ENCODE data around the gene KIF3B.
A peak's percentile ranks its signal among the peaks of the same experiment; 100 is the strongest.
"Not testable (repeated sequence)": the region's sequence is repeated elsewhere in the genome, so short reads cannot be mapped to it uniquely, and the experiment has no call there.

Gene KIF3B

DNA sequence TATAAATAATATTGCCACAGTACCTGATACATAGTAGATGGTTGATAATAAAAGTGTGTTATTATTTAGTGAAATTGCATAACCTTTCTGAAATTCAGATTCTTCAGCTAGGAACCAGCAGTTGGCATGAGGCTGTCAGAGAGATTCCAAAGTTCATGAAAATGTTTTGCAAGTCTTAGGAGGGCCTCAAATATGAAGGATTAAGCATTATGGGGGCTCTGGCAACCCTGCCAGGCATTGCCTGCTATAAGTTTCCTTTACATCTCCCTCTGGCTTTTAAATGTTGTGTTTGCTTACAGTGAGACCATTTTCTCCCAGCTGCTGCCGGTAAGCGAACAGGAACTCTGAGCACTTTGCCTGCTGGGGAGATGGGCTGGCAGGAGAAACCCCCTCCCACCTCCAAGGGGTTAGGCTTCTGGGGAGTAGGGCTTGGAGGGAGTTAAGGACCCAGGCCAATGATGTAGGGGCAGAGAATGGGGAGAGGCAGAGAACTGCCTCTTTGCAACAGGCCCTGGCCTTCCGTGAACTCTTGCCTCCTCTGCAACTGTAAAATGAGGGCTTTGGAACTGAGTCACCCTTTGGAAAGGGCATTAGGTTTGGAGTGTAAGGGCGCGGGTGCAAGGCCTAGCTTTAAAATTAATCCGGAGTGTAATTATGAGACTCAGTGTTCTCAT is 33.2 kb upstream of the KIF3B start:
- Histone ChIP-seq H3K4me2 (ENCODE audit: low read length) (no peak overlapping the region), H3K27ac (ENCODE audit: low read depth, low read length) (no peak overlapping the region), H4K8ac (ENCODE audit: low read depth, low read length) (no peak overlapping the region), H2AFZ (ENCODE audit: insufficient read depth, low read length, poor library complexity) (no peak overlapping the region), H2BK5ac (ENCODE audit: low read depth, low read length, poor library complexity) (no peak overlapping the region), H2AK5ac (ENCODE audit: low read length) (no peak overlapping the region), H3K9ac (ENCODE audit: low read length) (no peak overlapping the region), H4K12ac (ENCODE audit: low read depth, low read length) (no peak overlapping the region), H3K4me3 (ENCODE audit: low read depth, low read length) (no peak overlapping the region), H3K14ac (ENCODE audit: low read length) (no peak overlapping the region), H3K36me3 (ENCODE audit: control insufficient read depth in 1 of 2, insufficient read depth in 2 of 2, low read length in 2 of 2) (no peaks in the 10 kb centered on the region), H2BK12ac (ENCODE audit: low read length) (no peak overlapping the region), H3K23ac (ENCODE audit: low read length) (no peak overlapping the region), H3K4me1 (ENCODE audit: control insufficient read depth in 1 of 2, insufficient read depth in 2 of 2, low read length in 2 of 2) (peaks cover 3 to 4% of the 10 kb centered on the region in 2 experiments), H3K9me3 (ENCODE audit: insufficient read depth, low read depth, low read length) (no peaks in the 10 kb centered on the region), H3K79me2 (ENCODE audit: control insufficient read depth, insufficient read depth, low read length, poor library complexity) (no peaks in the 10 kb centered on the region), H3K18ac (ENCODE audit: low read length) (no peak overlapping the region), H3K27me3 (ENCODE audit: insufficient read depth, low read length) (no peaks in the 10 kb centered on the region), H2BK120ac (ENCODE audit: insufficient read depth, low read length, poor library complexity) (no peak overlapping the region), H3K79me1 (ENCODE audit: low read length) (peaks cover 2% of the 10 kb centered on the region), H4K91ac (ENCODE audit: low read depth, low read length) (no peak overlapping the region), H3K4ac (ENCODE audit: low read depth, low read length) (no peak overlapping the region)
- peak; percentile 28 to 62 for DNase-seq
- WGBS (ENCODE audit: extremely low coverage, insufficient coverage, insufficient read length): no CpG with 5 or more reads among the region's 6 CpGs

DNA sequence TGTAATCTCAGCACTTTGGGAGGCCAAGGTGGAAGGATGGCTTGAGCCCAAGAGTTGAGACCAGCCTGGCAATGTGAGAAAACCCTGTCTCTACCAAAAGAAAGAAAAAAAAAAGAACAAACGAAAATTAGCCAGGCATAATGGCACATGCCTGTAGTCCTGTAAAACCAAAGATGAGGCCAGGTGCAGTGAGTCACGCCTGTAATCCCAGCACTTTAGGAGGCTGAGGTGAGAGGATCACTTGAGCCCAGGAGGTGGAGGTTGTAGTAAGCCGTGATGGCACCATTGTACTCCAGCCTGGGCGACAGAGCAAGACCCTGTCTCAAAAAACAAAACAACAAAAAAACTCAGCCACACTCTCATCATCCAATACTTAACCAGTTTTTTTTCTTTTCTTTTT is 32.5 kb upstream of the KIF3B start:
- H3K14ac ChIP-seq (ENCODE audit: low read length): no peak overlapping the region
- no peak overlapping the region for H3K4ac ChIP-seq (ENCODE audit: low read depth, low read length)
- no peak overlapping the region for H3K4me2 ChIP-seq (ENCODE audit: low read length)
- no peak overlapping the region for H2BK12ac ChIP-seq (ENCODE audit: low read length)
- peak; percentile 48 to 65 for DNase-seq
- no peak overlapping the region for H2AK5ac ChIP-seq (ENCODE audit: low read length)
- no peak overlapping the region for H3K23ac ChIP-seq (ENCODE audit: low read length)
- H3K27ac ChIP-seq (ENCODE audit: low read depth, low read length): no peak overlapping the region
- H3K79me1 ChIP-seq (ENCODE audit: low read length): no peaks in the 10 kb centered on the region
- H3K9me3 ChIP-seq (ENCODE audit: insufficient read depth, low read depth, low read length): no peaks in the 10 kb centered on the region
- WGBS (ENCODE audit: extremely low coverage, insufficient coverage, insufficient read length): no CpG with 5 or more reads among the region's 4 CpGs
- no peak overlapping the region for H2BK120ac ChIP-seq (ENCODE audit: insufficient read depth, low read length, poor library complexity)
- H3K36me3 ChIP-seq (ENCODE audit: control insufficient read depth in 1 of 2, insufficient read depth in 2 of 2, low read length in 2 of 2): no peaks in the 10 kb centered on the region
- H4K12ac ChIP-seq (ENCODE audit: low read depth, low read length): no peak overlapping the region
- no peak overlapping the region for H2BK5ac ChIP-seq (ENCODE audit: low read depth, low read length, poor library complexity)
- H2AFZ ChIP-seq (ENCODE audit: insufficient read depth, low read length, poor library complexity): no peak overlapping the region
- no peaks in the 10 kb centered on the region for H3K27me3 ChIP-seq (ENCODE audit: insufficient read depth, low read length)
- H3K79me2 ChIP-seq (ENCODE audit: control insufficient read depth, insufficient read depth, low read length, poor library complexity): no peaks in the 10 kb centered on the region
- H4K91ac ChIP-seq (ENCODE audit: low read depth, low read length): no peak overlapping the region
- peaks cover 3 to 4% of the 10 kb centered on the region in 2 experiments for H3K4me1 ChIP-seq (ENCODE audit: control insufficient read depth in 1 of 2, insufficient read depth in 2 of 2, low read length in 2 of 2)
- H3K4me3 ChIP-seq (ENCODE audit: low read depth, low read length): no peak overlapping the region
- no peak overlapping the region for H3K18ac ChIP-seq (ENCODE audit: low read length)
- H3K9ac ChIP-seq (ENCODE audit: low read length): no peak overlapping the region
- no peak overlapping the region for H4K8ac ChIP-seq (ENCODE audit: low read depth, low read length)

DNA sequence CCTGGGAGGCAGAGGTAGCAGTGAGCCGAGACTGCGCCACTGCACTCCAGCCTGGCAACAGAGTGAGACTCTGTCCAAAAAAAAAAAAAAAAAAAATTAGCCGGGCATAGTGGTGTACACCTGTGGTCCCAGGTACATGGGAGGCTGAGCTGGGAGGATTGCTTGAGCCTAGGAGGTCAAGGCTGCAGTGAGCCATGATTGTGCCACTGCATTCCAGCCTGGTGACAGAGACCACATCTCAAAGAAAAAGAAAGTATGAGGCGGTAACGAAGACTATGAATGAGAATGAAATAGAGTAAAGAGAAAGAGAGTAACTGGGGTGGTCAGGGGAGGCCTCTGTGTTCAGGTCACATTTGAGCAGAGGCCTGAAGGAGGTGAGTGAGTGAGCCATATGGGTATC is 31.2 kb upstream of the KIF3B start:
- H3K14ac ChIP-seq (ENCODE audit: low read length); H3K18ac ChIP-seq (ENCODE audit: low read length); H3K4me2 ChIP-seq (ENCODE audit: low read length); H3K79me2 ChIP-seq (ENCODE audit: control insufficient read depth, insufficient read depth, low read length, poor library complexity); H3K4me3 ChIP-seq (ENCODE audit: low read depth, low read length); H3K4me1 ChIP-seq (ENCODE audit: control insufficient read depth in 1 of 2, insufficient read depth in 2 of 2, low read length in 2 of 2); H3K27ac ChIP-seq (ENCODE audit: low read depth, low read length); H3K23ac ChIP-seq (ENCODE audit: low read length); H4K8ac ChIP-seq (ENCODE audit: low read depth, low read length); H3K9ac ChIP-seq (ENCODE audit: low read length); H3K9me3 ChIP-seq (ENCODE audit: insufficient read depth, low read depth, low read length); H3K36me3 ChIP-seq (ENCODE audit: control insufficient read depth in 1 of 2, insufficient read depth in 2 of 2, low read length in 2 of 2); H2AK5ac ChIP-seq (ENCODE audit: low read length); H2BK120ac ChIP-seq (ENCODE audit: insufficient read depth, low read length, poor library complexity); H2AFZ ChIP-seq (ENCODE audit: insufficient read depth, low read length, poor library complexity); H4K12ac ChIP-seq (ENCODE audit: low read depth, low read length); H4K91ac ChIP-seq (ENCODE audit: low read depth, low read length); H2BK5ac ChIP-seq (ENCODE audit: low read depth, low read length, poor library complexity); H3K79me1 ChIP-seq (ENCODE audit: low read length); H3K4ac ChIP-seq (ENCODE audit: low read depth, low read length); H3K27me3 ChIP-seq (ENCODE audit: insufficient read depth, low read length); H2BK12ac ChIP-seq (ENCODE audit: low read length): not testable (repeated sequence)
- peak; percentile 59 to 69 for DNase-seq
- WGBS (ENCODE audit: extremely low coverage, insufficient coverage, insufficient read length): no CpG with 5 or more reads among the region's 5 CpGs

DNA sequence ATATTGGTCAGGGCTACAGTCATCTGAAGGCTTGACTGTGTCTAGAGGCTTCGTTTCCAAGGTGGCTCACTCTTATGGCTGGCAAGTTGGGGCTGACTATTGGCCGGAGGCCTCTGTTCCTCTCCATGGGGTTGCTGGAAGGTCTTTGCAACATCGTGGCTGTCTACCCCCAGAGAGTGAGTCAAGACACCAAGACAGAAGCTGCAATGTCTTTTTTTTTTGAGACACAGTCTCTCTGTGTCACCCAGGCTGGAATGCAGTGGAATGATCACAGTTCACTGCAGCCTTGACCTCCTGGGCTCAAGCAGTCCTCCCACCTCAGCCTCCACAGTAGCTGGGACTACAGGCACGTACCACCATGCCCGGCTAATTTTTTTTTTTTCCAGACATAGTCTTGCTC is 29.4 kb upstream of the KIF3B start:
- Histone ChIP-seq H3K27ac (ENCODE audit: low read depth, low read length) (no peak overlapping the region), H2BK5ac (ENCODE audit: low read depth, low read length, poor library complexity) (no peak overlapping the region), H2AFZ (ENCODE audit: insufficient read depth, low read length, poor library complexity) (no peak overlapping the region), H3K9ac (ENCODE audit: low read length) (no peak overlapping the region), H3K79me2 (ENCODE audit: control insufficient read depth, insufficient read depth, low read length, poor library complexity) (no peaks in the 10 kb centered on the region), H2BK120ac (ENCODE audit: insufficient read depth, low read length, poor library complexity) (no peak overlapping the region), H3K4me3 (ENCODE audit: low read depth, low read length) (no peak overlapping the region), H2BK12ac (ENCODE audit: low read length) (no peak overlapping the region), H3K4me1 (ENCODE audit: control insufficient read depth in 1 of 2, insufficient read depth in 2 of 2, low read length in 2 of 2) (no peaks in the 10 kb centered on the region), H4K91ac (ENCODE audit: low read depth, low read length) (no peak overlapping the region), H3K23ac (ENCODE audit: low read length) (no peak overlapping the region), H3K27me3 (ENCODE audit: insufficient read depth, low read length) (no peaks in the 10 kb centered on the region), H3K36me3 (ENCODE audit: control insufficient read depth in 1 of 2, insufficient read depth in 2 of 2, low read length in 2 of 2) (no peaks in the 10 kb centered on the region), H3K4me2 (ENCODE audit: low read length) (no peak overlapping the region), H3K9me3 (ENCODE audit: insufficient read depth, low read depth, low read length) (no peaks in the 10 kb centered on the region), H2AK5ac (ENCODE audit: low read length) (no peak overlapping the region), H3K18ac (ENCODE audit: low read length) (no peak overlapping the region), H3K4ac (ENCODE audit: low read depth, low read length) (no peak overlapping the region), H3K79me1 (ENCODE audit: low read length) (no peaks in the 10 kb centered on the region), H4K12ac (ENCODE audit: low read depth, low read length) (no peak overlapping the region), H4K8ac (ENCODE audit: low read depth, low read length) (no peak overlapping the region), H3K14ac (ENCODE audit: low read length) (no peak overlapping the region)
- WGBS (ENCODE audit: extremely low coverage, insufficient coverage, insufficient read length): no CpG with 5 or more reads among the region's 5 CpGs
- DNase-seq: peak; percentile 79 to 87
